GM18868 (cell line): ENCODE data around the gene BGN.

ENCODE experiments used
- ATAC-seq: cut with Tn5 transposase; IDR thresholded peaks from one replicate; pipeline ENCODE4 v1.9.1; 2021; ENCODE audit warnings: mild to moderate bottlenecking, moderate library complexity; ENCODE audit not compliant: unreplicated experiment

Gene BGN

DNA sequence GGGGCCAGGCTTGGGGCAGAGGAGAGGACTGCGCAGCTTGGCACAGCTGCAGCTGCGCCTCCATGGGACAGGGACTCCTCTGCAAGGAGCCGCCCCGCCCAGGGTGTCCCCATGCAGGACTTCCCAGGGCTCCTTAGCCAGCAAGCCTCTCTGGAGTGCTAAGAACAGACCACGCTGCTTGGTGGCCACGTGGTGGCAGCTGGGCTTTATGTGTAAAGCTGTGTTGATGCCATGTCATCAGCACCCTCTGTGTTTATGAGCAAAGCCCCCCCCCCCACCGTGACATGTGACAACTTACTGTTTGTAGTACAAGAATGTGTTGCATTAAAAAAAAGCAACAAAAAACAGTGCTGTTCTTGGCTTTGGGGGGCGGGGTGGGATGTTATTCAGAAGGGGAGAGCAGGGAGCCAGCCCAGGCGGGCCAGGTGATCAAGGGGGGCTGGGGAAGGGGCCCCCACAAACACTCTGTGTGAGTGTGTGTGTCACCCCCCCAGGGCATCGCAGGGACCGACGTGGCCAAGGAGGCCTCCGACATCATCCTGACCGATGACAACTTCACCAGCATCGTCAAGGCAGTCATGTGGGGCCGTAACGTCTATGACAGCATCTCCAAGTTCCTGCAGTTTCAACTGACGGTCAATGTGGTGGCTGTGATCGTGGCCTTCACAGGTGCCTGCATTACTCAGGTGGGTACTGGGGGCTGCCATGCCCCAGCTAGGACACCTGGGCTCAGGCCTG, 63.0 kb downstream of the BGN start:
- ATAC-seq, result no peak
